ENCODE results near the gene PHKB. TPM values are rescaled to one million over a fixed set of nuclear protein-coding genes. Genes with fewer than 3 reads are reported as not detected.

PHKB gene
- total RNA-seq, 1 experiment from 2014 or later: 87.4 TPM

- peak overlapping the region; percentile 25; the same call in 1 of the 2 replicates for H3K4me3 ChIP-seq (ENCODE audit: low read length)
- no peaks in the 10 kb centered on the region for H3K9me3 ChIP-seq (ENCODE audit: low read length)
- H2AFZ ChIP-seq (ENCODE audit: low read length): no peak overlapping the region
- H3K27me3 ChIP-seq (ENCODE audit: low read length): no peaks in the 10 kb centered on the region
- peaks cover 15% of the 10 kb centered on the region for H3K4me1 ChIP-seq (ENCODE audit: low read length)
- no peak overlapping the region for H3K27ac ChIP-seq (ENCODE audit: low read length)
- H3K9me2 ChIP-seq (replicated peaks; ENCODE audit: insufficient read depth, low read length): no peaks in the 10 kb centered on the region
- H3K9ac ChIP-seq (ENCODE audit: low read length): no peak overlapping the region
- no peaks in the 10 kb centered on the region for H3K36me3 ChIP-seq (ENCODE audit: insufficient read depth, low read length)
- H3K79me2 ChIP-seq (ENCODE audit: low read length): no peaks in the 10 kb centered on the region
- no peaks in the 10 kb centered on the region for H4K20me1 ChIP-seq (ENCODE audit: insufficient read depth, low read depth, low read length)
- peak; percentile 79 for DNase-seq
- peak overlapping the region; percentile 41 for H3K4me2 ChIP-seq (ENCODE audit: low read depth, low read length, poor library complexity, severe bottlenecking)
Observed at GRCh38 chr16:47728205-47728604, 267.1 kb downstream of the PHKB start.

- no peak for DNase-seq
- Histone ChIP-seq H3K4me1 (ENCODE audit: low read length) (peaks cover 15% of the 10 kb centered on the region), H3K4me3 (ENCODE audit: low read length) (no peak overlapping the region), H3K27me3 (ENCODE audit: low read length) (no peaks in the 10 kb centered on the region), H3K9me3 (ENCODE audit: low read length) (no peaks in the 10 kb centered on the region), H2AFZ (ENCODE audit: low read length) (no peak overlapping the region), H4K20me1 (ENCODE audit: insufficient read depth, low read depth, low read length) (no peaks in the 10 kb centered on the region), H3K4me2 (ENCODE audit: low read depth, low read length, poor library complexity, severe bottlenecking) (no peak overlapping the region), H3K9me2 (replicated peaks; ENCODE audit: insufficient read depth, low read length) (no peaks in the 10 kb centered on the region), H3K9ac (ENCODE audit: low read length) (no peak overlapping the region), H3K79me2 (ENCODE audit: low read length) (no peaks in the 10 kb centered on the region), H3K27ac (ENCODE audit: low read length) (no peak overlapping the region), H3K36me3 (ENCODE audit: insufficient read depth, low read length) (no peaks in the 10 kb centered on the region)
Observed at GRCh38 chr16:47729701-47730100, 268.6 kb downstream of the PHKB start.

GRCh38 chr16:47731252-47731651, 270.1 kb downstream of the PHKB start:
- Histone ChIP-seq H3K4me1 (ENCODE audit: low read length) (peaks cover 15% of the 10 kb centered on the region), H3K4me2 (ENCODE audit: low read depth, low read length, poor library complexity, severe bottlenecking) (no peak overlapping the region), H3K9ac (ENCODE audit: low read length) (no peak overlapping the region), H3K27me3 (ENCODE audit: low read length) (no peaks in the 10 kb centered on the region), H3K79me2 (ENCODE audit: low read length) (no peaks in the 10 kb centered on the region), H3K4me3 (ENCODE audit: low read length) (no peak overlapping the region), H2AFZ (ENCODE audit: low read length) (no peak overlapping the region), H3K27ac (ENCODE audit: low read length) (no peak overlapping the region), H3K36me3 (ENCODE audit: insufficient read depth, low read length) (no peaks in the 10 kb centered on the region), H4K20me1 (ENCODE audit: insufficient read depth, low read depth, low read length) (no peaks in the 10 kb centered on the region), H3K9me3 (ENCODE audit: low read length) (no peaks in the 10 kb centered on the region), H3K9me2 (replicated peaks; ENCODE audit: insufficient read depth, low read length) (no peaks in the 10 kb centered on the region)
- no peak for DNase-seq

GRCh38 chr16:47732122-47732521, 271.0 kb downstream of the PHKB start:
- Histone ChIP-seq H3K9ac (ENCODE audit: low read length) (no peak overlapping the region), H3K4me2 (ENCODE audit: low read depth, low read length, poor library complexity, severe bottlenecking) (no peak overlapping the region), H2AFZ (ENCODE audit: low read length) (no peak overlapping the region), H3K9me3 (ENCODE audit: low read length) (no peaks in the 10 kb centered on the region), H3K27me3 (ENCODE audit: low read length) (no peaks in the 10 kb centered on the region), H3K4me3 (ENCODE audit: low read length) (no peak overlapping the region), H4K20me1 (ENCODE audit: insufficient read depth, low read depth, low read length) (no peaks in the 10 kb centered on the region), H3K4me1 (ENCODE audit: low read length) (peaks cover 15% of the 10 kb centered on the region), H3K79me2 (ENCODE audit: low read length) (no peaks in the 10 kb centered on the region), H3K27ac (ENCODE audit: low read length) (no peak overlapping the region), H3K36me3 (ENCODE audit: insufficient read depth, low read length) (no peaks in the 10 kb centered on the region), H3K9me2 (replicated peaks; ENCODE audit: insufficient read depth, low read length) (no peaks in the 10 kb centered on the region)
- DNase-seq: no peak

- Histone ChIP-seq H2AFZ (ENCODE audit: low read length) (no peak overlapping the region), H3K4me1 (ENCODE audit: low read length) (peaks cover 14% of the 10 kb centered on the region), H3K79me2 (ENCODE audit: low read length) (no peaks in the 10 kb centered on the region), H3K4me3 (ENCODE audit: low read length) (no peak overlapping the region), H3K9ac (ENCODE audit: low read length) (no peak overlapping the region), H3K4me2 (ENCODE audit: low read depth, low read length, poor library complexity, severe bottlenecking) (no peak overlapping the region), H3K9me2 (replicated peaks; ENCODE audit: insufficient read depth, low read length) (no peaks in the 10 kb centered on the region), H4K20me1 (ENCODE audit: insufficient read depth, low read depth, low read length) (no peaks in the 10 kb centered on the region), H3K36me3 (ENCODE audit: insufficient read depth, low read length) (no peaks in the 10 kb centered on the region), H3K27ac (ENCODE audit: low read length) (no peak overlapping the region), H3K9me3 (ENCODE audit: low read length) (no peaks in the 10 kb centered on the region), H3K27me3 (ENCODE audit: low read length) (no peaks in the 10 kb centered on the region)
- DNase-seq: no peak
Observed at GRCh38 chr16:47732523-47733111, 271.5 kb downstream of the PHKB start.

- Histone ChIP-seq H3K9ac (ENCODE audit: low read length) (no peak overlapping the region), H3K4me2 (ENCODE audit: low read depth, low read length, poor library complexity, severe bottlenecking) (no peak overlapping the region), H3K9me3 (ENCODE audit: low read length) (no peaks in the 10 kb centered on the region), H3K79me2 (ENCODE audit: low read length) (no peaks in the 10 kb centered on the region), H3K4me1 (ENCODE audit: low read length) (no peaks in the 10 kb centered on the region), H3K9me2 (replicated peaks; ENCODE audit: insufficient read depth, low read length) (no peaks in the 10 kb centered on the region), H3K4me3 (ENCODE audit: low read length) (no peak overlapping the region), H3K27me3 (ENCODE audit: low read length) (no peaks in the 10 kb centered on the region), H3K36me3 (ENCODE audit: insufficient read depth, low read length) (no peaks in the 10 kb centered on the region), H4K20me1 (ENCODE audit: insufficient read depth, low read depth, low read length) (no peaks in the 10 kb centered on the region), H2AFZ (ENCODE audit: low read length) (no peak overlapping the region), H3K27ac (ENCODE audit: low read length) (no peak overlapping the region)
- DNase-seq: no peak
Observed at GRCh38 chr16:47734081-47734857, 273.1 kb downstream of the PHKB start.

GRCh38 chr16:47734987-47735594, 274.0 kb downstream of the PHKB start:
- Histone ChIP-seq H3K9me3 (ENCODE audit: low read length) (no peaks in the 10 kb centered on the region), H3K4me2 (ENCODE audit: low read depth, low read length, poor library complexity, severe bottlenecking) (no peak overlapping the region), H3K9ac (ENCODE audit: low read length) (no peak overlapping the region), H3K4me1 (ENCODE audit: low read length) (no peaks in the 10 kb centered on the region), H3K4me3 (ENCODE audit: low read length) (no peak overlapping the region), H3K79me2 (ENCODE audit: low read length) (no peaks in the 10 kb centered on the region), H3K27me3 (ENCODE audit: low read length) (no peaks in the 10 kb centered on the region), H3K9me2 (replicated peaks; ENCODE audit: insufficient read depth, low read length) (no peaks in the 10 kb centered on the region), H3K27ac (ENCODE audit: low read length) (no peak overlapping the region), H2AFZ (ENCODE audit: low read length) (no peak overlapping the region), H3K36me3 (ENCODE audit: insufficient read depth, low read length) (no peaks in the 10 kb centered on the region), H4K20me1 (ENCODE audit: insufficient read depth, low read depth, low read length) (no peaks in the 10 kb centered on the region)
- no peak for DNase-seq

- Histone ChIP-seq H3K4me1 (ENCODE audit: low read length) (0 out of 2 replicates have a peak, but pooled peaks cover 3% of the 10 kb centered on the region), H2AFZ (ENCODE audit: low read length) (no peak overlapping the region), H3K9me3 (ENCODE audit: low read length) (no peaks in the 10 kb centered on the region), H4K20me1 (ENCODE audit: insufficient read depth, low read depth, low read length) (no peaks in the 10 kb centered on the region), H3K9ac (ENCODE audit: low read length) (no peak overlapping the region), H3K27me3 (ENCODE audit: low read length) (0 out of 2 replicates have a peak, but pooled peaks cover 2% of the 10 kb centered on the region), H3K4me3 (ENCODE audit: low read length) (no peak overlapping the region), H3K9me2 (replicated peaks; ENCODE audit: insufficient read depth, low read length) (no peaks in the 10 kb centered on the region), H3K27ac (ENCODE audit: low read length) (no peak overlapping the region), H3K4me2 (ENCODE audit: low read depth, low read length, poor library complexity, severe bottlenecking) (no peak overlapping the region), H3K36me3 (ENCODE audit: insufficient read depth, low read length) (no peaks in the 10 kb centered on the region), H3K79me2 (ENCODE audit: low read length) (no peaks in the 10 kb centered on the region)
- DNase-seq: no peak
Observed at GRCh38 chr16:47750371-47750770, 289.2 kb downstream of the PHKB start.

Measured in Karpas-422 (cell line).